GM19438 (cell line): ENCODE measurements around the gene CMSS1.

Source experiments
- ATAC-seq: cut with Tn5 transposase; IDR thresholded peaks from one replicate; pipeline ENCODE4 v1.9.1; 2021; ENCODE audit warnings: low read depth; ENCODE audit not compliant: unreplicated experiment

The CMSS1 gene

DNA sequence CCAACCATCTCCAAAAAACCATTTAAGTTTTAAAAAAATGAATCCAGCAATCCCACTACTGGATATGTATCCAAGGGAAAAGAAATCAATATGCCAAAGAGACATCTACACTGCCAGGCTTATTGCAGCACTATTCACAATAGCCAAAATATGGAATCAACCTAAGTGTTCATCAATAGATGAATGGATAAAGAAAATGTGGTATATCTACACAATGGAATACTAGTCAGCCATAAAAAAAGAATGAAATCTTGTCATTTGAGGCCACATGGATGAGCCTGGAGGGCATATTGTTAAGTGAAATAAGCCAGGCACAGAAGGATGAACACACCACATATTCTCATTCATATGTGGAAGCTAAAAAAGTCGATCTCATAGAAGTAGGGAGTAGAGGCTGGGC is 160.6 kb downstream of the CMSS1 start:
- ATAC-seq, result no peak

DNA sequence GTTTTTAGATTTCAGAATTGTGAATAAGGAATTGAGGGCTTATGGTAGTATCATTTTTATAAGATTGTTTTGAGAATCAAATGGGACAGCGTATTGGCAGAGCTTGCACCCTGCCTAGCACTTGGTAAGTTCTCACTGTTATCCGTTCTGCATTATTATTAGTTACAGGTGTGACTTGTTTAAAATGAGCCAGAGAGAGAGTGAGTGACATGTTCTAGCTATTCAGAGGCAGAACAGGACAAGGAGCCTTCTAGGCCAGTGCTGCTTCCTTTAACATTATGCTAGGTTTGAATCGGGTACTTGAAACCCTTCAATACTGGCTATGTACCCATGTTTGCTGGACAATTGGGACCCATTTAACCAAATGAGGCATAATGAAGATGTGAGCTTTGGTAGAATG is 162.9 kb downstream of the CMSS1 start:
- no peak for ATAC-seq

DNA sequence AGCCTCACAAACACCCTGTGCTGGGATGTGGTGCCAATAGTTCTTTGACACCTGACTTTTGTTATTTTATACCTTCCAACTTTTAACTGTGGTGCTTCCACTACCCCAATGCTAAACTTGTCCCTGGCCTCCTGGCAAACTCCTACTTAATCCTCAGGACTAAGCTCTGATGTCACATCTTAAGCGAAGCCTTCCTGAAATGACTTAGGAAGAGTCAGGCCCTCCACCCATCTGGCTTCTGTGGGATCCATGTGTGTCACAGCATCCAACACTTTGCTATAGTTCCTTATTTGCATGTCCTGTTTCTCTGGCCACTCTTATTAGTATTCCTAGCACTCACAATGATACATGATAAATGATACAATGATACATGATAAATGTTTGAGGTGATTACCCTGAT is 163.5 kb downstream of the CMSS1 start:
- ATAC-seq, result no peak

DNA sequence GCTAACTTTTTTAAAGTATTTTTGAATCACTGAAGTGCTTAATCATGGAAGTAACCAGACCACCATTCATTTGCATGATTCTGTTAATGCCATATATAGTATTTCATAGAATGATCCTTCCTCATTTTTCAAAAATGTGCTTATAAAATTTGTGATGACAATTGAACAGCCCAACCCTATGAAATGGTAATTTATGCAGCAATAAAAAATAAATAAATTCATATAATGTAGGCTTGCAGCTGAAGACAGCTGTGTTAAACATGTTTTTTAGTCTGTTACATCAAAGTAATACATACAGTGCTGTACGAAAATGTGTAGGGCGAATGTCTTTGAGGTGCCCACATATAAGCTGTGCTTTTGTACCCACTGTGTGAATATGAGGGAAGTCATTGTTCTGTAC is 165.0 kb downstream of the CMSS1 start:
- ATAC-seq, result no peak

DNA sequence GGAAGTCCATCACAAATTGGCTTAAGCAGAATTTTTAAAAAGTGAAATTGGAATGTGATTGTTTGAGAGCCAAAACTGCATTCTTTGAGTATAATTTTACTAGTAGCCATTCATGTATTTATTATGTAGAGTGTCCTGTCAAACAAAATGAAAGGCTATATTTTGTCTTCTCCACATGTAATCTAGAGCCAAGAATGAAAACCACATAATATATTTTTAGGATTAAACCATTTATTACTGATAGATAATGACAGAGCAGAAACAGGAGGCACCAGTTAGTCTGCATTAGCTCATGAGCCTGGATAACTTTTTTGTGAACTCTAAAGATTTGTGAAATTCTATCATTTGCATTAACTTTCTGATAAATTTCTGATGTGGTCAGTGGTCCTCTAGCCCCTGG is 166.5 kb downstream of the CMSS1 start:
- no peak for ATAC-seq

DNA sequence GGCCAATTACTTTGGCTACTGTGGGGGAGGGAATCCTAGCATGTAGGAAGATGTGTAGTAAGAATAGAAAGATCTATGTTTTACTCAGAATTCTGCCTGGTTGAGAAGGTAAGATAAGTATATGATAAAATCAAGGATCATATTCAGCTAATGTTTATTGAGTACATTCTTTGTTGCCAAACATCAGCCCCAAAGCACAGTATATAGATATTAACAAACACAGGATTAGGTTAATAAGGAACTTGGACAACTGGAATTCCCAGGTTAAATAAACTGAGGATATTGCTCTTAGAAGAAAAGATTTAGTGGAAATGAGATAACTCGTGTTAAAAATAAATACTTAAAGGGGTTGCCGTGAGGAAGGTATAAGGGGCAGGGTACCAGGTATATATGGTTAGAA is 167.0 kb downstream of the CMSS1 start:
- ATAC-seq, result no peak

DNA sequence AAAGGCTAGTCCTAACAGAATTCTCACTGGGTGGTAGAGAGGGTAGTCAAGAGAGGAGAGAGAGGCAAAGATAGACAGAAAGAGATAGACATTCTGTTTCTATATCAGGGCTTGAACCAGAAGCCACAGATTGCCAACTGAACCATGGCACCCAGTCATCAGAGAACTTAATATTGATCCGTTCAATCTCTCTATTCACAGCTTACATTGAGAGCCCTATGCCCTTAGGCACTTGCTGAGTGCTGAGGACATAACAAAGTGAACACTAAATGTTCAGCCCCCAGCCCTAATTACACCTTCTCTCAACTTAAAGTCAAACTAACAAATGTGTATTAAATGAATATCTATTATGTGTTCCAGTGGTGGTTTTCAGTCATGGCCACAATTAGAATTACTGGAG is 172.5 kb downstream of the CMSS1 start:
- no peak for ATAC-seq

DNA sequence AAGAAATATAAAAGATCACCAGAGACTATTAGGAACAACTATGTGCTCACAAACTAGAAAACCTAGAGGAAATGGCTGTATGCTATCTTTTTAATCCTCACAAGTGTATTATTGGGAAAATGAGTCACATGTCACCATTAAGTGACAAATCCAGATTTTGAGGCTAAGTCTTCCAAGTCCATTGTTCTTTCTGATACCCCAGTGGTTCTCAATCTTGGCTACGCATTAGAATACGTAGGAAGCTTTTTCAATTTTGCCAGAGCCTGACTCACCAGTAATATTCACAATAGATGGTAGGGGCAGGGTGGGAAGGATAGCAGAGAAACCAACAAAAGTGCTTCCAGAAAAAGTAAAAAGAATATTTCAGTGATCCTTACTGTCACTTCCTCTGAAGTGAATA is 179.6 kb downstream of the CMSS1 start:
- ATAC-seq, result no peak

DNA sequence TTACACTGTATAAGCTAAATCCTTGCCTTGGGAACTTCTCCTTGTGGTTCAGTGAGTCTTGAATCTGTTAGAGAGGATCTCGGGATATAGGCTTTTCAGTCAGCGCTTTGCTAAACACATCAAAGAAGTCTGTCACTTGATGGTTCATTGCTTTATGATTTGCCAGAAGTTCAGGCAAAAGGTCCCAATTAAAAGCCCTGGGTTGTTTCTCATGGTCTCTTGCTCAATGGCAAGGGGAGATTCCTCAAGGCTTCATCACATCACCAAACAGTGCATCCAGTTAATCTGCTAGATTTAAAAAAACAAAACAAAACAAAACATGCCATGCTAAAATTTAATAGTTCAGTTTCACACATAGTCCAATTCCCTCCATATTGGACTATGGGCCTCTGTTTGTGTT is 181.9 kb downstream of the CMSS1 start:
- ATAC-seq, result no peak

DNA sequence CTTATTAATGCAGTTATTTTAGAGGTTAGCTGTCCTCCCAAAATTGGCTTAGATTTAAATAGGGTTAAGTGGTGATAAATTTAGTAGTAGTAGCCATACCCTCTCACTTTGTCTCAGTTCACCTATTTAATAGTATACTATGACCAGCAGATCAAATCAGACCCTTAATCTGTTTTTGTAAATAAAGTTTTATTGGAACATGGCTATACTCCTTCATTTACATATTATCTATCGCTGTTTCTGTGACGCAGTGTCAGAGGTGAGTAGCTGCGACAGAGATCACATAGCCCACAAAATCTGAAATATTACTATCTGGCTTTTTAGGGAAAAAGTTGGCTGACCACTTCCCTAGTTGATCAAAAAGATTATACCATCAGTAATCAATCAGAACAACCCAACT is 183.4 kb downstream of the CMSS1 start:
- ATAC-seq, result no peak

DNA sequence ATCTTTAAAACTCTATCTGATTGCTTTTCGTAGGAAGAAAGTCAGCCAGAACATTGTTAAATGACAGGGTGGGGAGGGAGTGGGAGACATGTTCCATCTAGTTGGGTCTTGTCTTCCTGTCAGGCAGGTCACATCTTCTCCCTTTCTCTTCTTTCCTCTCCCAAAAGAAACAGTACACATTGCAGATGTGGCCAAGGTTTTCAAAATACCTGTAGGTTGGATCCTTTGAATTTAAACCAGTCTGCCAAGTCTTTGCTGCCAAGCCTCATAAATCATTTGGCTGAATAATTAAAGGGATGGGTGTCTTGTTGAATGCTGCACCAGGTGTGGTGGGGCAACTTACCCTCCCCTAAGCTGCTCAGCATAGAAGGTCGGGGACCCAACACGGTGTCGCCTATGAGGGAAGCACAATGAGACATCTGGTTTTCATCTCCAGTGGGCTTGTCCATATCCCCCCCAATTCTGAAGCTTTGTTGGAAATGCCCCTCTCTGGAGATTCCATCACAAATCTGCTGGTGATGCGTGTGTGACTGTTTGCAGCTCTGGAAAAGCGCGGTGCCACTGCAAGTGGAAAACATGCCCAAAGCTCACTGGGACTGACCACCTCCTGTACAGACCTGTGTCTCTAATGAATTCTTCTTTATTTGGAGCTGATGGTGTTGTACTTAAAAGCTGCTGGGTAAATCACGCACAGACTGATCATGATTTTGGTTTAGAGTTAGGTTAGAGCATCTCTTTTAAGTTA is 184.0 kb downstream of the CMSS1 start:
- ATAC-seq, result no peak

DNA sequence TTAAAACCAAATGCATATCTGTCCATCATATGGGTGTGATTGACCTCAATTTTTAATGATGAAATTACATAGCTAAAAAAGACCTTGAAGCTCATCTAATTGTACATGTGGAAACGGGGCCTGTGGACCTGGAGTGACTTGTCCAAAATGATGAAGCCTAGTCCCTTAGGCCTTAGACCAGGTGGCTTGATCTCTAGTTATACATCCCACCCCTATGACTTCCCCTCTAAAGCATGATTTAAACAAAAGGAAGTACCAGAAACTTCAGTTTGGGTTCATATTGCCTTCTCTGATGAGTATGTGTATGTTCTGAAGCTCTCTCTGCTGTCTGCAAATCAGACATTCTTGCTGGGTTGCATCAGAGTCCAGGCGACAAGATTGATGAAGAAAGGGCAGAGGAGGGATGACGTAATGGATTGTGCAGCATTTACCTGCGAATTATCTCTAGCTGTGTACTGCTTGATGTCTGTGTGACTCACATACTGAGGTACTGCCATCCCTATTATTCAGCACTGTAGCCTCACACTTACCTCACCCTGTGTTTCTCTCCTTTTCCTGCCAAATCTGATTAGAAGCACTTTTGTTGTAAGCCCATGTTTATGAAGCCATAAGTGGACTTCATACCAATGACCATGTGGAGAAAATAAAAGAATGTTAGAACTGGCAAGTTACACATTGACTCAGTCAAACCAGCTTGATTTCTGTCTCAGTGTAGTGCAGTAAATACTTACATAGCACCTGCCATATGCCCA is 185.1 kb downstream of the CMSS1 start:
- no peak for ATAC-seq

DNA sequence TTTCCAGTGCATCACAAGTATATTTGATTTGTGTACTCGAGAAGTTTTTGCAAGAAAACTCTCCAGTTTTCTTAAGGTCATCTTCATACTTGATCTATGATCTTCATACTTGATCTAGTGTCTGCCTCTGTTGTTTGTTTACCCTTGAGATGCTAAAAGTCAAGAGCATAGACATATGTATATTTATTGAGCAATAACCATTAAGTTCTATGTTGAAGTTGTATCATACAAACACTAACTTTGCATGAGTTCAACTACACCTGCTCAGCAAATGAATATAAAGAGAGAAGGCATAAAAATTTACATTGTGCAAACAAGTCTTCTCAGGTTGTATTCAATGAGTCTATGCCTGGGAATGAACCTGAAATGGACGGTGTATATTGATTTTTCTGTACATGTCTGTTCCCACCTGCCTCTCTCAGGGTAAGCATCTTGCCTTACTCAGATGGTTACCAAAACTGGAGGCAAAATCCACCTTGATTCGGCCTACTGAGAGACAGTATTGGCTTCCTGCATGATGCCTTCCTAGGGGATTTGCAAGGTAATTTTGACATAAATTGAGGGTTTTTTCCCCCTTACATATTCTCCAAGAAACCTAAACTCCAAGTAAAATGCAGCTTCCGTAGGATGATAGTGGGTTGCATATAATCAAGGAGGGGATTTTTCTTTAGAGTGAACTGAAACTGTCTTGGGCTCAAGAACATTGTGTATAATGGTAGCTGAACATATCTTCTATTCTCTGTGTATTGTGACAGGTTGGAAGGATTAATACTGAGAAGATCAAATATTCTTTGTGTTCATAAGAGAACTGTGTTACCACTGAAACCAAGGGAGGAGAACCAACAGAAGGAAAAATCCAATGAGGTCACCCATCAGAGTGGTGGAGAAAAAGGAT is 186.2 kb downstream of the CMSS1 start:
- no peak for ATAC-seq

DNA sequence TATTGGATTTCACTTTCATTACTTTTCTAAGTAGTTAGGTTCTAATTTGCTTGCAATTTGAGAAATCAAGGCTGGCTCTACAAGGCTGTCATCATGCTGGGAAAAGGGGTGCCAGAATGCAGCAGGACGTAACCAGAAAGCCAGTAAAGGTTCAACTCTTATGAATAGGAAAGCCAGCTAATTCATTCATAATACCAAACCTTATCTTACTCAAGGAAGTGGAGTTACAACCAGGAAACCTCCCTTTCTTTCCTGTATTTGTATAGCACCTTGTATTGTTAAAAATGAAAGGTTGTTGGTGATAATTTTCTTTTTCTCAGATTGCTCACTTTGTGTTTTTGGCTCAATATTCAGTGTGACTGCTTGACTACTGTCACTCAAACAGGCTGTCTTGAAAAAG is 187.3 kb downstream of the CMSS1 start:
- ATAC-seq, result no peak

DNA sequence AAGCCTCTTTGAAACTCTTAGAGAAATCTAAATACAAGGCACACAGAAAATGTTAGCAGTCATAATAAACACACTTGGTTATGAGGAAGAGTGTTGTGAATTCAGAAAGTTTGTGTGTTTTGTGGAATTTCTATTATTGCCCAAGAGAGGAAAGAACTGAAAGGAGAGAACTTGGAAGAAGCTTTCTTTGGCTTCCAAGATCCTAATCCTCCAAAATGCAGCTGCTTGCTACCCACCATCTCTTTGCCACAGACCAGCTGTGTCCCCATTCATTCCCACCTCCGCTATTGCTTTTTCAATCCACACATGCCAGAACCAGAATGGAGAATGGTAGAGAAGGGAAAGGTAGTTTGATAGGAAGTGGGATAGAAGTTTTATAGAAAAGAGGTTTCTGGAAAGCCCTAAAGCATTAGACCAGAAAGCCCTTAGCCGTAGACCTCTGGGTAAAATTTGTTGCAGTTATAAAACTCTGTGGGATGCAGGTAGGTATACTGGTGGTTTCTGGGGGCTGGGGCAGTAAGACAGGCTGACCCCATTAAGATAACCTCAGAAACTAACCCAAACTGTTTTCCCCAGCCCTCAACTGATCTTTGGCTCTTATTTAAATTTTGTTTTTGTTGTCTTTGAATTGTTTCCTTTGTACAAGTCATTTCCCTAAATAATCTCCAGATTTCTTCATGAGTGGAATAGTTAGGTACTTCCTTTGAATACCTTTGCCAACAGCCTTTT is 188.2 kb downstream of the CMSS1 start:
- ATAC-seq, result no peak

DNA sequence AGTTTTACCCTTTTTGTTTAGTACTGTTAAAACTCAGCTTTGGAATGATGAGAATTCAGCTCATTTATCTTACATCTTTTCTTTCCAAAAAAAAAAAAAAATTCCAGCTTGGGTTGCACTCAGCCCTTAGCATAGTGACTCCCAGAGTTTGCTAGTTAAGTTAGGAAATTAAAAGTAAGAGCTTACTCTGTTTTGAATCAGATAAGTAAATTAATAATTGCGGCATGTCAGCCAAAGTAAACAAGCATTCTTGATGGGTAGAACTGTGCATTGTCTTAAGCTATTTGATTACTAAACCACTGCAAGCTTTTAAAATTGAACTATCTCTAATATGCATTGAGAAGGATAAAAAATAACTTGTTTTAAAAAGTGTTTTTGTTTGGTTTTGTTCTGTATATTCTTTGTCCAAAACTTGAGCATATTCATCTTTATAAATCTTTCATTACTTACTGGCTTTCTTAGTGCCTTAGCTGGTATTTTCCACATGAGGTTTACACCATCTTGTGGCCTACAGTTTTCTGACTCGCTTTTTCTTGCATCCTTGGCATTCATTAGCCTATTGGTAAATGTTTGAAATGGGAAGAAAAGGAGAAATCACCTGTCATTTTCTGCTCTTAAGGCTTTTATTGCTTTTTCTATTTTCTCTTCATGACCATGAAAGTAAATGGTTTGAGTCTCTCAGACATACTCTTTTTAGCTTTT is 189.1 kb downstream of the CMSS1 start:
- ATAC-seq, result no peak

DNA sequence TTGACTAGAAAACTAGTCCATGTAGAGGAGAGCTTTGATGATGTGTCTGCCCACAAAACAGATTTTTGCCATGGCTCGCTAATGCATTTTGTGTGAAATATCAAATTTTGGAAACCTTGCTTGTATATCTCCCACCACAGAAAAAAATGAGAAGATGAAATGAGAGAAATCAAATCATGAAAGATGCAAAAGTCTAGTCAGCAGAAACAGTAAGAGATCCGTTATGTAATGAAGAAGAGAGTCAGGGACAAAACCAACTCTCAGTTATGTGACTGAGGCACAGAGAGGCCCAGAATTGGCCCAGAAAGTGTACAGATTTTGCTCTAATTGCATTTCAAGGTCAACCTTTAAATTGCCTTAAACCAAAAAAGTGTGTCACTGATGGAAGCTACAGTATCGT is 189.7 kb downstream of the CMSS1 start:
- no peak for ATAC-seq

DNA sequence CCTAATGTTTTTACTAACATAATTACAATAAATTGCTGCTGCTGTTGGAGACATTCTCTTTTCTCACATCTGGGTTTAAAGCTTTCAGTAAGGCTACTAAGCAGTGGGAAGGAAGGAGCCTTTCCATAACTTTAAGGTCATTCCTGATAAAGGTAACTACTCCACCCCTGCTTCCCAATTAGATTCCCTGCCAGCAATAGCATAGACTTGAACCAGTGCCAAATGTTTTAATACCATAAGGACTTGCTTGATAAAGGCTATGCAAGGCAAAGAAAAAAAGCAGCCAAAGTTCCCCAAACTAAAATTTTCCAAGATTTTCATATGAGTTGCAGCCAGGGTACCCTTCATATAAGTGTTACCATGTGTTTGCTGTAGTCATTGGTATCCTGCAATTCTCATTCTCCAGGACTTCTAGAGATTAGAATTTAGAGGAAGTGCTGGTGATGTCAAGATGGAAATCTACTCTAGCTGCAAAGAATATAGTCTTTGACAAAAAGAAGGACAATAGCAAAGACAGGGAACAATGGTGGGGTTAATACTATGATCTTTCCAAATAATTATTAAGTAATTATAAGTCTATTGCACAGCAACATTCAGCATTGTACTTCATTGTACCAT is 190.5 kb downstream of the CMSS1 start:
- ATAC-seq, result no peak

DNA sequence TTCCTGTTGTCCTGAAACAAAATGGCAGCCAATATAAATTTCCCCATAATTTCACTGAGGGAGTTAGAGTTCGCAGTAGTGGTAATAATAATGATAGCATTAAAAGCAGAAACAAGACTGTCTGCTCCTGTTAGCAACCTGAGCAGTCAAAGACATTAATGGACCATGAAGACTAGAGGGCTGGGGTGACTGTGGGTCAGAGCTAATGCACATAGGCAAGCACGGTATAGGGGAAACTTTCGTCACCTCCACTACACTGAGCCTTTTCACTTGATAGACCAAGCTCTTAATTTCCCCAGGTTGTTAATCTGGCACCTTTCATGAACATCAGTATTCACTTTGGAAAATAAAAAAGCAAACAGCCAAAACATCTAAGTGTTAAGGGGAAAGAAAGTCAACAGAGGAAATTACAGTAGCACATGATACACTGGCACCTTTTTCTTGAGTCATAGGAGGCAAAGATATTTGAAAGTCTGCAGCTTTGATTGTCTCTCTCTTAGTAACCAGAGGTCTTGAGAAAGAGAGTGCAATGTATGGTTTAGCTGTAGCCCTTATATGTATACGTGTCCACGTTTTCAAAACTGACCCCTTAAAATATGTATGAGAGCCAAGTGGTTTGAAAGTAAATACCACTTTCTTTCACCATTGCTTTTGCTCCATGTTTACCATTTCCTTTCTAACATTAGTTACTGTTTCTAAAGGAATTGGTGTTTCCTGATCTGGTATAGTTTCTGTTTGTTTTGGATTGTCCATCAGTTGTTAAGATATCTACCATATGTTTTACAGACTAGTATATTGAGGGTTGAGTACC is 191.8 kb downstream of the CMSS1 start:
- no peak for ATAC-seq
